H1 (cell line): ENCODE results near the gene S100A16. TPM values are rescaled to one million over a fixed set of nuclear protein-coding genes. Genes with fewer than 3 reads are reported as not detected.

ENCODE experiments used
- ATF3 ChIP-seq: IDR thresholded peaks from 2 replicates; pipeline ENCODE4 v1.6.1; 2011; ENCODE audit warnings: low read depth, mild to moderate bottlenecking, low read length; ENCODE audit not compliant: insufficient read depth
- polyA plus RNA-seq, 7 experiments: library from polyadenylated mRNA; depleted of rRNA in 3 of 7; stranded (reverse) in 5 of 7; unstranded in 2 of 7; fragments of >200 nt in 5 of 7; fragments of 200-250 nt in 2 of 7; gene quantifications; 1 replicate in 5 of 7; 2 replicates in 1 of 7; 4 replicates in 1 of 7; pipeline versions ENCODE4 v1.2.1 to v1.2.3, GENCODE V29; 2011 to 2013; ENCODE audit warnings: missing spikeins in 2 of 7, mixed read lengths in 2 of 7
- total RNA-seq: library from RNA; stranded (reverse); fragmentation: NEBNext Ultra II Directional; extraction: Animal tissue kit (Norgen Biotek cat#: 25700); gene quantifications from 2 replicates; pipeline ENCODE4 v1.2.1, GENCODE V29; 2021

The S100A16 gene
- total and polyA plus RNA-seq, 2 of the 8 experiments (the other 6 are each of a cell fraction or from before 2014, with no cell fraction given), result 14.9 to 61.4 TPM

GRCh38 chr1:153561466-153561985, 51.4 kb downstream of the S100A16 start (continued):
- no peak for TF ChIP-seq ATF3
- TF ChIP-seq, all 59 proteins: peak for 0
